COLO668 (cell line): ENCODE results near the gene E4F1.

Experiments
- DNase-seq: peaks from one replicate; lab custom pipeline; 2025; ENCODE audit not compliant: unreplicated experiment; lab: John Stamatoyannopoulos, UW

The E4F1 gene, protein sequence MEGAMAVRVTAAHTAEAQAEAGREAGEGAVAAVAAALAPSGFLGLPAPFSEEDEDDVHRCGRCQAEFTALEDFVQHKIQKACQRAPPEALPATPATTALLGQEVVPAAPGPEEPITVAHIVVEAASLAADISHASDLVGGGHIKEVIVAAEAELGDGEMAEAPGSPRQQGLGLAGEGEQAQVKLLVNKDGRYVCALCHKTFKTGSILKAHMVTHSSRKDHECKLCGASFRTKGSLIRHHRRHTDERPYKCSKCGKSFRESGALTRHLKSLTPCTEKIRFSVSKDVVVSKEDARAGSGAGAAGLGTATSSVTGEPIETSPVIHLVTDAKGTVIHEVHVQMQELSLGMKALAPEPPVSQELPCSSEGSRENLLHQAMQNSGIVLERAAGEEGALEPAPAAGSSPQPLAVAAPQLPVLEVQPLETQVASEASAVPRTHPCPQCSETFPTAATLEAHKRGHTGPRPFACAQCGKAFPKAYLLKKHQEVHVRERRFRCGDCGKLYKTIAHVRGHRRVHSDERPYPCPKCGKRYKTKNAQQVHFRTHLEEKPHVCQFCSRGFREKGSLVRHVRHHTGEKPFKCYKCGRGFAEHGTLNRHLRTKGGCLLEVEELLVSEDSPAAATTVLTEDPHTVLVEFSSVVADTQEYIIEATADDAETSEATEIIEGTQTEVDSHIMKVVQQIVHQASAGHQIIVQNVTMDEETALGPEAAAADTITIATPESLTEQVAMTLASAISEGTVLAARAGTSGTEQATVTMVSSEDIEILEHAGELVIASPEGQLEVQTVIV

DNA sequence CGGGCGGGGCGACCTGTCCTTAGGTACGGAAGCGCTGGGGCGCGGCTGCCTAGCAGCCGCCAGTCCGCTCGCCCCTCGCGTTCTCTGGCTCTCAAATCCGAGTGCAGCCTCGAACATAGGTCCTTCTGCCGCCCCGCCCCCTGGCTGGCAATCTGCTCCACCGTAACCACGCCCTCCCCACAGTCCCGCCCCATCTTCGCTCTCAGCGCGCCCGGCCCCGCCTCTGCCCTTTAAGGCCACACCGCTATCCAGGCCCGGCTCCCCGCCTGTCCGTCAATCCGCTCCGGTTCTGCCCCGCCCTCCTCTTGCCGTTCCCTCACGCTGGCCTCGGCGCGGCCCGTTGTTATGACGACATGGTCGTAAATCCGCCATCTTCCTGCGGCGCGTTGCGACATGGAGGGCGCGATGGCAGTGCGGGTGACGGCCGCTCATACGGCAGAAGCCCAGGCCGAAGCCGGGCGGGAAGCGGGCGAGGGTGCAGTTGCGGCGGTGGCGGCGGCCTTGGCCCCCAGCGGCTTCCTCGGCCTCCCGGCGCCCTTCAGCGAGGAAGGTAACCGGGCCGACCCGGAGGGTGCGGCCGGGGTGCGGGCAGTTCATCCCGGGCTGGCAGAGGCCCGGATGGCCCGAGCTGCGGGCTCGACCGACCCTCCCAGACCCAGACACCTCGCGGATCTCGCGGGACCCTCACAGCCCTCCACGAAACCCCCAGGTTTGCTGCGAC lies at the start of gene E4F1:
TSS of gene E4F1 (plus strand) at position 371 of the 721 bp plus-strand sequence. CDS start at position 394, 23 bp downstream.
- DNase-seq = peak; percentile 99

DNA sequence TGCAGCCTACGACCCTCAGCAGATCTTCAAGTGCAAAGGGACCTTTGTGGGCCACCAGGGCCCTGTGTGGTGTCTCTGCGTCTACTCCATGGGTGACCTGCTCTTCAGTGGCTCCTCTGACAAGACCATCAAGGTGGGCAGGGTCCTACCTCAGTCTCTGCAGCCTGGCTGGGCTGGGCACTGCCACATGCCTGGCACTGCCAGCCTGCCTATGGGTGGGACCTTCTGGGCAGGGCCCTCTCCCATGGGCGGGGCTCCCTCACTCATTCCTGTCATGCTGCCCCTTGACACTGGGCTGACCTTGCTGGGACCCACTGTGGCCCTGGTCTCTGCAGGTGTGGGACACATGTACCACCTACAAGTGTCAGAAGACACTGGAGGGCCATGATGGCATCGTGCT lies 49.5 kb upstream of the E4F1 start:
- DNase-seq = no peak

DNA sequence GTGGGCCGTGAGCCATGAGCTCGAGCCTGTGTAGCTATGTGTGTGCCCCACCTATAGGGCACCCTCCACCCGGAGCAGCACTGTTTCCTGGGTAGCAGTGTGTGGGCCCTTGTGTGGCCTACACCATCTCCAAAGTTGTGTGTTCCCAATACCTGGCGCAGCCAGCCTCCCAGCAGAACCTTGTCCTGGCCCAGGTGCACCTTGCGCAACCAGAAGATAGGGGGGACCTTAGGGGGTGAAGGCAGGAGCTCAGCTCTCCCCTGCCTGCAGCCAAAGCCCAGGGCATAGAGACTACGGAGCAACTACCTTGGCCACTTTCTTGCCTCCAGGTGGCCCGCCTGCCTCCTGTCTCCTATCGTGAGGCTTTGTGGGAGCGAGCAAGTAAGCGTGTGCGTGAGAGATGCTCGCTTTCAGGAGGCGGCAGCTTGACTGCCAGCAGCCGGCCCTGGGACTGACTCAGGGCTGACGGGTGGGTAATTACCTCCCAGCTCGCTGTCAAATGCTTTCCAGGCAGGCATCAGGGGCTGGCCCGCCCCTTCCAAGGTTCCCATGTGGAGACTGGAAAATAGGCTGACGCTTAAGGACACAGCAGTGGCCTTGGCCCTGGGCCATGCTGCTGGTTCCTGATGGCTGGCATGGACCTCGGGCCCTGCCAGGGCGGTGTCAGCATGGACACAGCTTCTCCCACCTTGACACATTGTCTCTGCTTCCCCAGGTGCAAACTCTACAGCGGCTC lies 48.8 kb upstream of the E4F1 start:
- no peak for DNase-seq

DNA sequence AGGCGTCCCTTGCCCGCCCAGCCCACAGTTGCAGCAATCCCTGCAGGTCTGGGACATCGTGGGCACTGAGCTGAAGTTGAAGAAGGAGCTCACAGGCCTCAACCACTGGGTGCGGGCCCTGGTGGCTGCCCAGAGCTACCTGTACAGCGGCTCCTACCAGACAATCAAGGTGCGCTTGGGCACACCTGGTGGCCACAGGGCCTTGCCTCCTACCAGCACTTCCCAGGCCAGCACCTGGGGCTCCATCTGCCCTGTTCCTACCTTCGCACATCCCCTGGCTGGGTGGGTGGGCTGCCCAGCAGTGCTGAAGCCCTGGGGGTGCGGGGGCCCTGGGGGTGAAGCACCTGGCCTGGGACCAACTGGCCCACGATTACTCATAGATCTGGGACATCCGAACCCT lies 47.9 kb upstream of the E4F1 start:
- DNase-seq = no peak

DNA sequence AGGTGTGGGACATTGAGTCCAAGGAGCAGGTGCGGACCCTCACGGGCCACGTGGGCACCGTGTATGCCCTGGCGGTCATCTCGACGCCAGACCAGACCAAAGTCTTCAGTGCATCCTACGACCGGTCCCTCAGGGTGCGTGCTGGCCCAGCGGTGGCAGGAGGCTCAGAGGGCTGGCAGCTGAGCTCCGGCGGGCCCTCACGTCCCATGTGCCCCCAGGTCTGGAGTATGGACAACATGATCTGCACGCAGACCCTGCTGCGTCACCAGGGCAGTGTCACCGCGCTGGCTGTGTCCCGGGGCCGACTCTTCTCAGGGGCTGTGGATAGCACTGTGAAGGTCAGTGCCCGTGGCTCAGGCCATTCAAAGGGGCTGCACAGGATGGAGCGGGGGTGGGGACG lies 47.3 kb upstream of the E4F1 start:
- DNase-seq = no peak

DNA sequence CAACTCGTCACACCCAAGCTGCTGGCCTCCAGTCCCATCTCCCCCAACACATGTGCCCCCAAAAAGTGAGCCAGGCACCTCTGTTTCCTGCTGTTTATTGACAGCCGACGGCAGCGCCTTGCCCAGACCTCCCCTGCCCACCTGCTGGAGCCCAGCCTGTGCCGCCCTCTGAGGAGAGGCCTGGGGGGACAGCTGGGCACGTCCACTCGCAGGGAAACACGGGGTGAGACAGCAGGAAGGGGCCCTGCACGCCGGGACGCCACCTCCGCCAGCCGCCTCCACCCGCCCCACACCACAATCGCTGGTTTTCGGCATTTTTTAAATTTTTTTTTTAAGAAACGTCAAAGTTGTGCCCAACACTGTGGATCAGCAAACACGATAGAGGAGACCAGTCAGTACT lies 46.3 kb upstream of the E4F1 start:
- no peak for DNase-seq

DNA sequence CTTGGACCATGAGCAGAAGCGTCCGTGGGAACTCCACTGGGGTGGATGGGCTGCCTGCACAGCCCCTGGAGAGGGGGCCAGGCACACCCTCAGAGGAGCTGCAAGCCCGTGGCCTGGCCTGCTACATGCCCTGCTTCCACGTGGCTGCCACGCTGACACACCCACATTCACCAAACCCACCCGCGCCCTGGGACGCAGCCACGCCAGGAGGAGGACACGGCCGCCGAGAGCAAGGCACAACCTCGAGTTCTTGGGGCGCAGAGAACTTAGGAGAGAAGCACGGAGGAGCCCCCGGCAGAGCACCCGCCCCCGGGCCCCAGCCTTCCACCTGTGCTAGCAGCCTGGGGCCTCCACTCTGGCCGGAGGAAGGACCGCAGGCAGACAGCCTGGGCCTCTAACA lies 45.8 kb upstream of the E4F1 start:
- no peak for DNase-seq

DNA sequence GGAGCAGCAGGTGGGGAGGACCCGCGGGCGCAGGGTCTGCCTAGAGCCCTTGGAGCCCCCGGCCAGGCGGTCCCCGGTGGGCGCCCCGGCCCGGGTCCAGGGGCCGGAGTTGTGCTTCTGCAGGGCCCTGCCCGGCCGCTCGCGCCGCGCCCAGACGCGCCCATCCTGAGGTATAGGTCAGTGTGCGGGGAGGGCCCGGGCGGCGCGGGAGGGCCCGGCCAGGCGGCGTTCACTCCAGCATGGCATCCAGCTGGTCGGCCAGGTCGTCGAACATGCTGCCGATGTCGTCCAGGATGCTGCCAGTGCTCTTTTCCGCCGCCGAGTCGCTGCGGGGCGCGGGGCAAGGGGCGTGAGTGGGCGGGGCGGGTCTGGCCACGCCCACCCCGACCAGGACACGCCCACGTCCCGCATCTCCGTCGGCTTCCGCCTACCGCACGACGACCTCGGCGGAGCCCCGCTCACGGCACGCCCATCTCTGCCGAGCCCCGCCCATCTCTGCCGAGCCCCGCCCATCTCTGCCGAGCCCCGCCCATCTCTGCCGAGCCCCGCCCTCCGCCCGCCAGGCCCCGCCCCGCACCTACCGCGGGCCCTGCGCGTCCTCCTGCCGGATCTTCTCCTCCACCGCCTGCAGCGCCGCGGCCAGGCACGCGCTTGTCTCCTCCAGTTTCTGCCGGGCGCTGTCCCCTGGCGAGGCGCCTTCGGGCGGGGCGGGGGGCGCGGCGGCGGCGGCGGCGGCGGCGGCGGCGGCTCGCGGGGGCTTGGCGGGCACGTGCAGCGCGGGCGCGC lies 44.9 kb upstream of the E4F1 start:
- no peak for DNase-seq

DNA sequence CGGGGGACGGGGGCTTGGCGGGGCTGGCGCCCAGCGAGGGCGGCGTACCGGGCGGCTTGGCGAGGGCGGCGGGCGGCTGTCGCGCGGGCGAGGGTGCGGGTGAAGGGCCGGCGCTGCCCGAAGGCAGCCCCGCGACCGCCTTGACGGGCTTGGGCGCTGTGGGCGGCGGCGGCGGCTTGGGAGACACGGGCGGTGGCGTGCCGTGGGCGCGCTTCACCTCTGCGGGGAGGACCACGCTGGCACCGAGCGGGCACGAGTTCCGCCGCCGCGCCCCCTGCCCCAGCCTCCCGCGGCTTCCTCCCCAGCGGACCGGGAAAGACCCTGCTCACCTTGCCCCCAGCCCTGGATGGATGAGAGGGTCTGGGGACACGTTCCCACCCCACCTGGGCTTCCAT lies 44.3 kb upstream of the E4F1 start:
- DNase-seq = no peak

DNA sequence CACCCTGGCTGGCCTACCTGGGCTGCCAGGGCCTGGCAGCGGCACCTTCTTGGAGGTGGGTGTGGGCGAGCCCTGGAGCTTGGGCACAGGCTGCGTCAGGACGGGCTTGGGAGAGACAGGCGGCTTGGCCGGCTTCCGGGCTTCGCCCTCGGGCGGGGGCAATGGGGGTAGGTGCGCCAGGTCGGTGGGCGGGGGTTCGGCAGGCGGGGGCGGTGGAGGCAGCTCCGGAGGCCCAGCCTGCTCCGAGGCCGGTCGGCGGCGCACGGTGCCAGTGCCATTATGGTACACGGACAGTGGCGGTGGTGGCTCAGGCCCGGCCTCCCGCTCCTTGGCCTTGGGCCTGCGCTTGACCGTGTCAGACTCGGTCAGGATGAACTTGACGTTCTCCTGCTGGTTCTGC lies 43.8 kb upstream of the E4F1 start:
- DNase-seq = no peak

DNA sequence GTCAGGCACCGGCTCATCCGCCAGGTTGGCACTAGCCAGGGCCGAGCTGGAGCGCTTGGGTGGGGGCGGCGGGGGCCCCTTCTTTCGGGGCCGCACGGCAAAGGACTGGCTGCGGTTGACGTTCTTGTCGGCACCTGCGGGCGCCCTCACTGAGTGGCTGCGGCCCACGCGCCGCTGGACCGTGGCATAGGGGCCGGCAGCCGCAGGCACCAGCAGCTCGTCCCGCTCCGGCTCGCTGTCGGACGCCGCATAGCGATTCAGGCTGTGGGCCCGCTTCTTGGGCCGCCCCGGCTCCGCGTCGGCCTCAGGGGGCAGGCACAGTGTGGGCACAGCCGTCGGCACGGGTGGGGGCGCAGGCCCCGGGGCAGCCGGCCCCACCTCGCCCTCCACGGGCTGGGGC lies 42.9 kb upstream of the E4F1 start:
- DNase-seq = no peak

DNA sequence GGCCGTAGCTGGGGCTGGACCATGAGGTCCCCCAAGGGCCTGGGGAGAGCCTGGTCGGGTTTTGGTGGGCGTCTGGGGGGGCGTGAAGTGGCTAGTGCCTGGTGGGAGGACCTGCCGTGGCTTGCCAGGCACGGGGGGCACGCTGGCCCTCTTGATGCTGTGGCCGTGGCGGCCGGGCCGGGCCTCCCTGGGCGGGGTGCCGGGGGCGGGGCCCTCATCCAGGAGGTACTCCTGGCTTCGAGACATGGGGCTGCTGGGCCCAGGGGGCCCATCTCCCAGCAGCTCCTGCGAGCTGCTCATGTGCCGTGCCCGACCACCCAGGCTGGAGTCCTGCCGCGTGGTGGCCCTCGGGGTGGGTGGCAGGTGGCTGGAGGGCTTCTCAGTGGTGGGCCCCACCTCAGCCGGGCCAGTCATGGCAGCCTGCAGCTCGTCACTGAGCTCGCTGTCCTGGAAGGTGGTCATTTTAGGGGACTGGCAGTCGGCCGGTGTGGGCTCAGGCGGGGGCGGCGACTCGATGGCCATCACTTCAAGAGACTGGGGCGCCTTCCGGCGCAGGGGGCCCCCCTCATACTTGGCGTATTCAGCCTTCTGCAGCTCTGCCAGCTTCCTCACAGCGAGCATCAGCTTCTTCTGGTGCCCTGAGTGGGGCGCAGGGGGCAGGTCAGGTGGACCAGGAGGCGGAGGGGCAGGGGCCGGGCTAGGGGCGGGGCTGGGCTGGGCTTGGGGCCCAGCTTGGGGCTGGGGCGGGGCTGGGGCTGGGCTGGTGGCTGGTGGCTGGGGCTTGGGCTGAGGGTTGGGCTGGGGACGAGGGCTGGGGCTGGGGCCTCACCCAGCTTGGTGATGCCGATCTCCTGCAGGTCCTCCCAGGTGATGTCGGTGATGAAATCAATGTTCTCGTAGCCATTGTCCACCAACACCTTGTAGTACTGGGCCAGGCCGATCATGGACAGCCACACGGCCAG lies 42.1 kb upstream of the E4F1 start:
- DNase-seq = no peak

DNA sequence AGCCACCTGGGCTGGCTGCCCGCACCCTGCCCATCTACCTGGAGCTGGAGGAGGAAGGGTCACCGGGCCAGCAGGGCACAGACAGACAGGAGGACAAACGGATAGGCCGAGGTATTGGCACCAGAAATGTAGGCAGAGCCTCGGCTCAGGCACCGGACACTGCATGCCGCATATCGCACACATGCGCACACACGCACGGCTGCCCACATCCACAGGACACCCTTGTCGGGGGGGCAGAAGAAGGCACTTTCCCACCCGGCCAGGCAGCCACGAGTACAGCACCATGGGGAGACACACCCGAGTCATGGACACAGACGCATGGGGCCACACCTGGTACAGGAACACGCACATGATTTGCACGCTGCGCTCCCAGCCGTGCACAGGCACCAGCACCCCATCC lies 41.4 kb upstream of the E4F1 start:
- no peak for DNase-seq

DNA sequence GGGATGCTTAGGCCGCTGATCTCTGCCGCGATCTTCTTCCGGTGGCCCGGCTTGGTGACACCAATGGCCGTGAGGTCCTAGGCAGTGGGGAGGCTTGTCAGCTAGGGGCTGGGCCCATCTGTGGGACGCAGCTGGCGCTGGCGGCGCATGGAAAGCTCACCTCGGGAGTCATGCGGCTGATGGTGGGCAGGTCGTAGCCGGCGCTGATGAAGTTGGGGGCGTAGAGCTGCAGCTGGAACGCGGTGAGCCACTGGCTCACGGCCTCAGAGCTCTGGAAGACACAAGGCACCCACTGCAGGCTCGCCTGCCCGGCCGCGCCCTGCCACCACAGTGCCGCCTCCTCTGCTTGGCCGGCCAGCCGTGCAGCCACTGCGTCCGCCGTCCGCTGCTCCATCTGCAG lies 39.7 kb upstream of the E4F1 start:
- DNase-seq = no peak

DNA sequence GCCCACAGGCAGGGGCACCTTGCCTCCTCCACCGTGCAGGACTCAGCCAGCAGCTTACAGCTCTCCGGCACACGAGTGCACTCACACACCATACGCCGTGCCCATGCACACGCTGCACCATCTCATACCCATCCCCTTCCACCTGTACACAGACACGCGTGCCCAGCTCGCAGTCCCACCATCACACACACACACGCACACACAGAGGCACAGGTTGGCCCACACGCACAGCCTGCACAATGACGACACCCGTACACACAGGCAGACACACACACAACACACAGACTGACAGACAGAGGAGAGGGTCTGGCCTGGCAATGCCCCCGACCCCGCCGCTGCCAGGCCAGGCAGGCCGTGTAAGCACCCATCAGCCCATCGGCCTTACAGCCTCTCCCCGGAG lies 39.0 kb upstream of the E4F1 start:
- DNase-seq = no peak

DNA sequence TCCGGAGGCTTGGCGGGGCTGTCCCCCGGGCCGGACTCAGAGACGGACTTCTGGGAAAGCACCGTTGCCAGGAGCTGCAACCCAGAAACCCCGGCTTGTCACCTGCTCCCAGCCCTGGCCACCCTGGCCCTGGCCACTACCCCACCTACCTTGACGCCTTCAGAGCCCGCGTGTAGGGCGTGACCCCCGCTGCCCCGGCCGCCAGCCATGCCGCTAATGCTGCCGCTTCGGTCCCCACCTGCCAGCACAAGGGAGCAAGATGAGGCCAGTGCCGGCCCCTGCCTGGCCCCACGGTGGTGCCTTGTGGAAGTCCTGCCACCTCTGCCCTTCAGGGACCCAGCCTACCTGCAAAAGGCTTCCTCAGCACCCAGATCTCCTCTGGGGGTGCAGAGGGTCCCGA lies 38.4 kb upstream of the E4F1 start:
- no peak for DNase-seq

DNA sequence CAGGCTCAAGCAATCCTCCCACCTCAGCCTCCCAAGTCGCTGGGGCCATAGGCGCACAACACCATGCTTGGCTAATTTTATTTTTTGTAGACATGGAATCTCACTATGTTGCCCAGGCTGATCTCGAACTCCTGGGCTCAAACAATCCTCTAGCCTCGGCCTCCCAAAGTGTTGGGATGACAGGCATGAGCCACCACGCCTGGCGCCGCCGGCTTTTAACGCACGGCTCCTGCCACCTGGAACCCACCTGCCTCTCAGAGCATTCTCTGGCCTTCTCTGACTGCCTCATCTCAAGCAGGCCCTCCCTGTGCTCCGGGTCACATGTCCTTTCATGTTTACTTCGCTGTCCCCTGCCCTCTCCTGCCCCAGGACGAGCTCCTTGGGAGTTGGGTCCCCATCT lies 37.3 kb upstream of the E4F1 start:
- DNase-seq = no peak

DNA sequence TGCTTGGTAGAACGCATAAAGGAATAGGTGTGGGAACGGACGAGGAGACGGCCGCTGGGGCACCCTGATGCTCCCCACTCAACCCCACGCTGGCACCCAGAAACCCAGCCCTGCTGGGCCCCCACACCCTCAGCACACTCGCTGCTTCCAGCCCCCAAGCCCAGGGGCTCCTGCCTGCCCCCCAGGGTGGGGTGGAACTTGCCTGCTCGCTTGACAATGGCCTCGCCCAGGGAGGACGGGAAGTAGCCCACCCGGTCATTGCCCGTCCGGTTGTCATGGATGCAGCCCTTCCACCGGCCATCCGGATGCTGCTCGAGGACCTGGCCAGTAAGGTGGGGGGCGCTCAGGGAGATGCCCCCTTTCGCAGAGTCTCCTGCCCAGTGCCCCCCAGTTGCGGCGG lies 36.9 kb upstream of the E4F1 start:
- DNase-seq = no peak

DNA sequence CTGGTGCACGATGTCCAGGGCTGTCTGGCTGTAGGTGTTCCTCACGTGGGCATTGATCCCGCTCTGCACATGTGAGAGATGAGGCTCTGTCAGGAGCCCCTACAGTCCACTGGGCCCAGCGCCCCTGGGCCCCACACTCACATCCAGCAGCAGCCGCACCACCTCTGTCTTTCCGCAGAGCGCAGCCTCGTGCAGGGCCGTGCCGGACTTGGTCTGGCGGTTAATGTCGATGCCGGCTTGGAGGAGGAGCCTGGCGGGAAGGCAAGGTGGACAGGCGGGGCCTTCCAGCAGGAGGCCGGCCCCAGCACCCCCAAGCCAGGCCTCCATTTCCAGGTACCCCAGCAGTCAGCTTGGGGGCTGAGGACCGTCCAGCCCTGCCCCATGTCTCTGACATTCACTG lies 36.2 kb upstream of the E4F1 start:
- DNase-seq = peak; percentile 15
